Neural cell (in vitro differentiated cells): ENCODE data around the gene S100G. TPM values are rescaled to one million over a fixed set of nuclear protein-coding genes. Genes with fewer than 3 reads are reported as not detected.

Source experiments
- H2AFZ ChIP-seq: fragments of 200-600, 300-800 bp; sonication (generic), shearing (Covaris generic); 2 replicates; pipeline ENCODE4 v1.6.0; 2014; ENCODE audit warnings: low read depth, mild to moderate bottlenecking, antibody characterized with exemption, low read length, moderate library complexity
- H3F3A ChIP-seq: fragments of 200-600 bp; shearing (Covaris generic); 2 replicates; pipeline ENCODE4 v1.6.1; 2016; ENCODE audit warnings: mild to moderate bottlenecking, moderate library complexity, mixed read lengths, antibody characterized with exemption, low read length; ENCODE audit not compliant: insufficient read depth, poor library complexity, severe bottlenecking
- H3K27ac ChIP-seq: fragments of 200-600, 300-800 bp; sonication (generic), shearing (Covaris generic); 2 replicates; pipeline ENCODE4 v1.5.1; 2014; ENCODE audit warnings: mild to moderate bottlenecking, low read length, moderate library complexity
- H3K27me3 ChIP-seq: fragments of 300-800, 200-600 bp; sonication (generic), shearing (Covaris generic); 2 replicates; pipeline ENCODE4 v1.6.0; 2014; ENCODE audit warnings: mild to moderate bottlenecking, low read depth, low read length, moderate library complexity; ENCODE audit not compliant: insufficient read depth
- H3K36me3 ChIP-seq: fragments of 300-800, 200-600 bp; sonication (generic), shearing (Covaris generic); 2 replicates; pipeline ENCODE4 v1.5.1; 2014; ENCODE audit warnings: mild to moderate bottlenecking, antibody characterized with exemption, low read length, moderate library complexity; ENCODE audit not compliant: insufficient read depth
- H3K4me2 ChIP-seq: fragments of 300-800, 200-600 bp; sonication (generic), shearing (Covaris generic); 2 replicates; pipeline ENCODE4 v1.6.0; 2014; ENCODE audit warnings: mild to moderate bottlenecking, low read length
- H3K4me3 ChIP-seq: fragments of 300-800, 200-600 bp; sonication (generic), shearing (Covaris generic); 2 replicates; pipeline ENCODE4 v1.5.1; 2014; ENCODE audit warnings: mild to moderate bottlenecking, low read length, moderate library complexity
- H3K79me2 ChIP-seq: fragments of 200-600 bp; shearing (Covaris generic); replicated peaks from 2 replicates; pipeline ENCODE4 v1.6.0; 2014; ENCODE audit warnings: mild to moderate bottlenecking, low read length, moderate library complexity; ENCODE audit not compliant: insufficient read depth
- H3K9ac ChIP-seq: fragments of 300-800, 200-600 bp; sonication (generic), shearing (Covaris generic); 2 replicates; pipeline ENCODE4 v1.6.1; 2016; ENCODE audit warnings: mild to moderate bottlenecking, low read length, mixed read lengths
- H3K9me2 ChIP-seq: fragments of 200-600 bp; shearing (Covaris generic); 2 replicates; pipeline ENCODE4 v1.6.1; 2016; ENCODE audit warnings: mild to moderate bottlenecking, low read length, mixed read lengths; ENCODE audit not compliant: insufficient read depth
- H3K9me3 ChIP-seq: fragments of 200-600, 300-800 bp; sonication (generic), shearing (Covaris generic); 2 replicates; pipeline ENCODE4 v1.6.1; 2016; ENCODE audit warnings: mild to moderate bottlenecking, mixed run types, low read length, moderate library complexity, mixed read lengths
- H4K20me1 ChIP-seq: fragments of 200-600 bp; shearing (Covaris generic); 2 replicates; pipeline ENCODE4 v1.6.1; 2016; ENCODE audit warnings: mild to moderate bottlenecking, mixed run types; ENCODE audit not compliant: insufficient read depth
- EP300 ChIP-seq: fragments of 450-650 bp; conservative IDR thresholded peaks from 2 replicates; pipeline ENCODE4 v1.6.1; 2014; ENCODE audit warnings: antibody characterized with exemption, mild to moderate bottlenecking, moderate library complexity; ENCODE audit not compliant: poor library complexity, severe bottlenecking
- EZH2 ChIP-seq: fragments of 200-600, 300-800 bp; shearing (Covaris generic), sonication (generic); IDR thresholded peaks from 2 replicates; pipeline ENCODE4 v1.6.1; 2014; ENCODE audit warnings: antibody characterized with exemption, low read length, borderline replicate concordance, mild to moderate bottlenecking; ENCODE audit not compliant: insufficient read depth, poor library complexity, severe bottlenecking
- MXI1 ChIP-seq: fragments of 450-650 bp; conservative IDR thresholded peaks from 2 replicates; pipeline ENCODE4 v1.6.1; 2014; ENCODE audit warnings: antibody characterized with exemption, mild to moderate bottlenecking; ENCODE audit not compliant: poor library complexity, severe bottlenecking
- POLR2AphosphoS5 ChIP-seq: IDR thresholded peaks from 2 replicates; pipeline ENCODE4 v1.6.1; 2012
- RAD21 ChIP-seq: fragments of 450-650 bp; conservative IDR thresholded peaks from 2 replicates; pipeline ENCODE4 v1.6.1; 2014; ENCODE audit warnings: antibody characterized with exemption, mild to moderate bottlenecking, moderate library complexity
- REST ChIP-seq: IDR thresholded peaks from 2 replicates; pipeline ENCODE4 v1.6.1; 2012; ENCODE audit warnings: borderline replicate concordance
- SMC3 ChIP-seq: fragments of 450-650 bp; conservative IDR thresholded peaks from 2 replicates; pipeline ENCODE4 v1.6.1; 2014; ENCODE audit warnings: antibody characterized with exemption, mild to moderate bottlenecking, moderate library complexity; ENCODE audit not compliant: poor library complexity
- TAF1 ChIP-seq: IDR thresholded peaks from 2 replicates; pipeline ENCODE4 v1.6.1; 2012; ENCODE audit warnings: low read depth
- polyA plus RNA-seq: library from polyadenylated mRNA; depleted of rRNA; stranded (reverse); fragments of >200 nt; gene quantifications from 2 replicates; pipeline ENCODE4 v1.2.3, GENCODE V29; 2014
- TF ChIP-seq, protein P1 (sequence below): fragments of 450-650 bp; IDR thresholded peaks from 2 replicates; pipeline ENCODE4 v1.5.1; 2014; ENCODE audit warnings: antibody characterized with exemption, mild to moderate bottlenecking, moderate library complexity; ENCODE audit not compliant: poor library complexity, severe bottlenecking

The S100G gene
- polyA plus RNA-seq, 1 donor from 2014 or later = not detected

GRCh38 chrX:16678689-16679088 is 28.7 kb downstream of the S100G start:
- Histone ChIP-seq H3K27ac (no peak overlapping the region), H3K36me3 (no peaks in the 10 kb centered on the region), H3K9ac (no peak overlapping the region), H3K27me3 (no peaks in the 10 kb centered on the region), H3K4me2 (no peak overlapping the region), H3K9me2 (no peaks in the 10 kb centered on the region), H3F3A (no peaks in the 10 kb centered on the region), H2AFZ (no peak overlapping the region), H3K79me2 (no peaks in the 10 kb centered on the region), H4K20me1 (no peaks in the 10 kb centered on the region), H3K9me3 (no peaks in the 10 kb centered on the region), H3K4me3 (no peak overlapping the region)
- TF ChIP-seq SMC3 (no peak), EP300 (no peak), TAF1 (no peak), RAD21 (no peak), REST (no peak), EZH2 (no peak), MXI1 (no peak), POLR2AphosphoS5 (no peak)
- TF ChIP-seq, protein P1, sequence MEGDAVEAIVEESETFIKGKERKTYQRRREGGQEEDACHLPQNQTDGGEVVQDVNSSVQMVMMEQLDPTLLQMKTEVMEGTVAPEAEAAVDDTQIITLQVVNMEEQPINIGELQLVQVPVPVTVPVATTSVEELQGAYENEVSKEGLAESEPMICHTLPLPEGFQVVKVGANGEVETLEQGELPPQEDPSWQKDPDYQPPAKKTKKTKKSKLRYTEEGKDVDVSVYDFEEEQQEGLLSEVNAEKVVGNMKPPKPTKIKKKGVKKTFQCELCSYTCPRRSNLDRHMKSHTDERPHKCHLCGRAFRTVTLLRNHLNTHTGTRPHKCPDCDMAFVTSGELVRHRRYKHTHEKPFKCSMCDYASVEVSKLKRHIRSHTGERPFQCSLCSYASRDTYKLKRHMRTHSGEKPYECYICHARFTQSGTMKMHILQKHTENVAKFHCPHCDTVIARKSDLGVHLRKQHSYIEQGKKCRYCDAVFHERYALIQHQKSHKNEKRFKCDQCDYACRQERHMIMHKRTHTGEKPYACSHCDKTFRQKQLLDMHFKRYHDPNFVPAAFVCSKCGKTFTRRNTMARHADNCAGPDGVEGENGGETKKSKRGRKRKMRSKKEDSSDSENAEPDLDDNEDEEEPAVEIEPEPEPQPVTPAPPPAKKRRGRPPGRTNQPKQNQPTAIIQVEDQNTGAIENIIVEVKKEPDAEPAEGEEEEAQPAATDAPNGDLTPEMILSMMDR = no peak

DNA sequence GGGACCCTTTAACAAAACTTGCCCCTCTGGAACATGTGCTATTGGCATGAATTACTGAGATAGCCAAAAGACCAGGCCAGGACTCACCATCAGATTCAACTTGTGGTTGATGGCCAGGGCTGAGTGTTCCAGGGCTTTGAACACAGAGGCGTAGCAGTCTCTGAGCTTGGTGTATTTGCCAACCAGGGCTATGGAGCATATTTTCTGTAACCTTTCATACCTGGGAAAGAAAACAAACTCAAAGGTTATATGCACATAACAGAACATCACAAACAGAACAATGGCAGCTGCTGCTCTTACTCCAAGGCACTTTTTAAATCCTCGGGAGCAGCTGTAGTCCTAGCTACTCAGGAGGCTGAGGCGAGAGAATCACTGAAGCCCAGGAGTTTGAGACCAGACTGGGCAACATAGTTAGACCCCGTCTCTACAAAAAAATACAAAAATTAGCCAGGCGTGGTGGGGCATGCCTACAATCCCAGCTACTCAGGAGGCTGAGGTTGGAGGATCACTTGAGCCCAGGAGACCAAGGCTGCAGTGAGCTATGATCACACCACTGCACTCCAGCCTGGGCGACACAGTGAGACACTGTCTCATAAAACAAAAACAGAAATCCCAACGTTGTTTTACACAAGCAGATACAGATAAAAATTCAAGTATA is 33.2 kb downstream of the S100G start:
- Histone ChIP-seq H3K27me3 (no peaks in the 10 kb centered on the region), H3K4me2 (no peak overlapping the region), H3K9ac (no peak overlapping the region)

More for the DNA sequence above, 33.2 kb downstream of the S100G start:
- Histone ChIP-seq H3K9me3 (no peaks in the 10 kb centered on the region), H3K4me3 (no peak overlapping the region), H3F3A (no peaks in the 10 kb centered on the region), H3K9me2 (no peaks in the 10 kb centered on the region), H2AFZ (no peak overlapping the region), H3K79me2 (no peaks in the 10 kb centered on the region), H3K36me3 (no peaks in the 10 kb centered on the region), H4K20me1 (no peaks in the 10 kb centered on the region), H3K27ac (no peak overlapping the region)
- no peak for TF ChIP-seq POLR2AphosphoS5
- TF ChIP-seq, protein P1 = no peak
- no peak for TF ChIP-seq MXI1
- no peak for TF ChIP-seq TAF1
- no peak for TF ChIP-seq EZH2
- TF ChIP-seq EP300 = no peak
- TF ChIP-seq SMC3 = no peak
- no peak for TF ChIP-seq RAD21
- no peak for TF ChIP-seq REST
